Lung (tissue), 12 donors: Measurements from ENCODE around the gene PLAC8. TPM values are rescaled to one million over a fixed set of nuclear protein-coding genes. Genes with fewer than 3 reads are reported as not detected.
"Not testable (repeated sequence)": the region's sequence is repeated elsewhere in the genome, so short reads cannot be mapped to it uniquely, and the experiment has no call there.

ENCODE experiments used
- ATAC-seq: fragments of 200-7000 bp; cut with Tn5 transposase; one replicate; pipeline ENCODE4 v1.9.1; 2020; ENCODE audit warnings: moderate number of reproducible peaks; ENCODE audit not compliant: insufficient read depth, low FRiP score
- DNase-seq, 3 donors: peaks; one replicate each; pipeline ENCODE4 v3.0.0-alpha.2; 2013 to 2017
- H3K27ac ChIP-seq, 2 donors: one replicate each; pipeline ENCODE4 v1.5.1; 2013; ENCODE audit warnings: mild to moderate bottlenecking in 2 of 2, moderate library complexity in 2 of 2, control low read depth in 1 of 2, inconsistent platforms in 1 of 2, low read depth in 1 of 2, low read length in 1 of 2
- H3K27me3 ChIP-seq, 3 donors: one replicate each; pipeline ENCODE4 v1.5.1; 2013; ENCODE audit warnings: low read length in 2 of 3; ENCODE audit not compliant: control insufficient read depth in 3 of 3, insufficient read depth in 3 of 3
- H3K36me3 ChIP-seq, 4 donors: one replicate each; pipeline ENCODE4 v1.5.1; 2013; ENCODE audit warnings: low read length in 4 of 4, mild to moderate bottlenecking in 1 of 4, moderate library complexity in 1 of 4; ENCODE audit not compliant: control insufficient read depth in 4 of 4, insufficient read depth in 4 of 4
- H3K4me1 ChIP-seq, 5 donors: one replicate each; pipeline ENCODE4 v1.5.1; 2013; ENCODE audit warnings: low read length in 5 of 5, mild to moderate bottlenecking in 2 of 5, moderate library complexity in 1 of 5; ENCODE audit not compliant: control insufficient read depth in 5 of 5, insufficient read depth in 5 of 5
- H3K4me3 ChIP-seq: one replicate; pipeline ENCODE4 v1.5.1; 2013; ENCODE audit warnings: mild to moderate bottlenecking, control low read depth, moderate library complexity
- H3K9ac ChIP-seq, 2 donors: one replicate each; pipeline ENCODE4 v1.5.1; 2013; ENCODE audit warnings: low read length in 2 of 2, control low read depth in 1 of 2; ENCODE audit not compliant: insufficient read depth in 1 of 2
- H3K9me3 ChIP-seq, 4 donors: one replicate each; pipeline ENCODE4 v1.5.1; 2013; ENCODE audit warnings: low read length in 3 of 4, mild to moderate bottlenecking in 1 of 4, moderate library complexity in 1 of 4; ENCODE audit not compliant: control insufficient read depth in 4 of 4, insufficient read depth in 3 of 4
- CTCF ChIP-seq: IDR thresholded peaks from 2 replicates; pipeline ENCODE4 v1.5.1; 2012; ENCODE audit warnings: mild to moderate bottlenecking; ENCODE audit errors: control extremely low read depth, extremely low read depth
- WGBS, 2 donors: extraction: QIAGEN DNeasy Blood & Tissue Kit; methylation state at CpG; one replicate each; pipeline ENCODE4 v1.1.7; 2013; 5-methylcytosine and 5-hydroxymethylcytosine counted together
- polyA plus RNA-seq, 2 donors: library from polyadenylated mRNA; stranded (reverse); fragments of 200-250 nt; gene quantifications; one replicate each; pipeline ENCODE4 v1.2.1, GENCODE V29; 2013
- total RNA-seq, 2 donors: library from RNA; depleted of rRNA in 1 of 2; stranded (reverse); fragments of >200 nt in 1 of 2; gene quantifications; one replicate each; pipeline ENCODE4 v1.2.1, GENCODE V29; 2014 to 2021
- donor health status: control.
- donor health status: control.
- donor health status: Bipolar disorder and iron deficiency.
- donor health status: healthy.
- donor health status: DM: yes; HTN: yes; CAD: no.

The PLAC8 gene
- total and polyA plus RNA-seq, 4 donors = 53.8 to 115 (median 71.5) TPM

- DNase-seq = no peak
- TF ChIP-seq CTCF = no peak
- Histone ChIP-seq H3K9ac (no peak overlapping the region), H3K4me1 (no peaks in the 10 kb centered on the region), H3K9me3 (no peaks in the 10 kb centered on the region), H3K36me3 (peaks cover 24 to 33% (median 28%) of the 10 kb centered on the region in 4 donors), H3K27me3 (no peaks in the 10 kb centered on the region), H3K4me3 (no peak overlapping the region), H3K27ac (no peak overlapping the region)
- ATAC-seq = no peak
Measured at GRCh38 chr4:83054928-83055327, 59.6 kb downstream of the PLAC8 start.

- 69 to 85% methylated on average over 8 of the region's 8 CpGs for WGBS, 2 donors
- ATAC-seq, H3K9me3 ChIP-seq: not testable (repeated sequence)
Measured at GRCh38 chr4:83048781-83049180, 65.7 kb downstream of the PLAC8 start.

GRCh38 chr4:83046693-83047473, 67.6 kb downstream of the PLAC8 start:
- ATAC-seq = no peak

More at GRCh38 chr4:83048781-83049180, 65.7 kb downstream of the PLAC8 start:
- not testable (repeated sequence) for DNase-seq, H3K27me3 ChIP-seq, H3K4me1 ChIP-seq, H3K9ac ChIP-seq, H3K4me3 ChIP-seq, H3K27ac ChIP-seq
- H3K36me3 ChIP-seq = peaks cover 19 to 27% (median 22%) of the 10 kb centered on the region in 4 donors

More at GRCh38 chr4:83046693-83047473, 67.6 kb downstream of the PLAC8 start:
- no peak for DNase-seq
- Histone ChIP-seq H3K4me3 (no peak overlapping the region), H3K27ac (no peak overlapping the region), H3K36me3 (peaks cover 8 to 14% (median 9%) of the 10 kb centered on the region in 4 donors), H3K9me3 (no peaks in the 10 kb centered on the region), H3K9ac (no peak overlapping the region), H3K27me3 (no peaks in the 10 kb centered on the region), H3K4me1 (peaks cover 0 to 2% (median 0%) of the 10 kb centered on the region in 5 donors)
- 82 to 89% methylated on average over 8 of the region's 8 CpGs for WGBS, 2 donors
- no peak for TF ChIP-seq CTCF
